ENCODE measurements around the gene BCL2L11. TPM values are rescaled to one million over a fixed set of nuclear protein-coding genes. Genes with fewer than 3 reads are reported as not detected.

BCL2L11 gene
- total and polyA plus RNA-seq, 10 of the 15 experiments (the other 5 are each of a cell fraction or from before 2014, with no cell fraction given) = 0.29 to 10.1 (median 1.1) TPM

GRCh38 chr2:111118981-111119821, 1.5 kb upstream of the BCL2L11 start:
- DNase-seq (ENCODE audit: low read depth, low spot score) (no peak), FAIRE-seq (no peak), ATAC-seq (no peak)
- CTCF ChIA-PET = interaction anchor here (0.9 kb wide), 1 partner anchor 50 kb away, joined by 3 read pairs; no protein-coding TSS in a partner anchor
- BruUV-seq (replicated peaks) = no TSS peak
- 3% methylated on average over 65 of the region's 76 CpGs for WGBS (ENCODE audit: insufficient coverage, insufficient replicate concordance, low lambda C conversion rate, missing lambda C conversion rate)
- peak overlapping the region; percentile 81 for H3K4me2 ChIP-seq (ENCODE audit: control insufficient read depth, insufficient read depth)
- H3K27me3 ChIP-seq (replicated peaks in 1 of 2; ENCODE audit: control insufficient read depth in 2 of 2, insufficient read depth in 2 of 2, low read length in 1 of 2) = peaks cover 7 to 35% of the 10 kb centered on the region in 2 experiments
- in situ Hi-C loops (cut with MboI) (loop anchor here (5.0 to 10.0 kb wide), 2 partner anchors 307 to 586 kb away; no protein-coding TSS in a partner anchor), intact Hi-C loops (cut with micrococcal nuclease; ENCODE audit: unreplicated experiment) (loop anchor here (5.0 to 10.0 kb wide), 3 partner anchors 242 to 578 kb away; no protein-coding TSS in a partner anchor)
- H3K9me3 ChIP-seq (replicated peaks; ENCODE audit: control insufficient read depth, insufficient read depth, low read length) = no peaks in the 10 kb centered on the region; the same call in 2 of the 3 replicates
- H3K9ac ChIP-seq (ENCODE audit: control insufficient read depth, insufficient read depth, low read length) = no peak overlapping the region
- TF ChIP-seq POLR2AphosphoS2 (IDR thresholded peaks at IDR 0.05; ENCODE audit: low read depth, low read length) (0 out of 2 replicates have a peak, but pooled peaks have one; percentile 14), SUZ12 (IDR thresholded peaks at IDR 0.05; ENCODE audit: unreplicated experiment) (peak; percentile 69), PML (IDR thresholded peaks at IDR 0.05; ENCODE audit: low read length) (no peak), EZH2 (IDR thresholded peaks at IDR 0.05; ENCODE audit: borderline replicate concordance, control insufficient read depth, low read depth, low read length) (0 out of 2 replicates have a peak, but pooled peaks have one; percentile 82), E2F4 (IDR thresholded peaks at IDR 0.05; ENCODE audit: low read depth, low read length) (no peak)
- POLR2A ChIA-PET = no interaction called here
- no peaks in the 10 kb centered on the region; the same call in 1 of the 2 replicates for H4K20me1 ChIP-seq (ENCODE audit: control insufficient read depth, insufficient read depth)
- peaks cover 12% of the 10 kb centered on the region for H3K79me2 ChIP-seq (ENCODE audit: control insufficient read depth, insufficient read depth, low read length)
- H3K36me3 ChIP-seq (ENCODE audit: control insufficient read depth in 2 of 2, insufficient read depth in 2 of 2, low read length in 1 of 2) = no peaks in the 10 kb centered on the region
- RAD21 ChIA-PET (ENCODE audit: unreplicated experiment) = interaction anchor here (0.7 to 2.4 kb wide), 5 partner anchors 26 to 101 kb away, joined by 3 to 41 read pairs (median 17); no protein-coding TSS in a partner anchor
- H3K4me1 ChIP-seq (ENCODE audit: control insufficient read depth, insufficient read depth, low read length) = peaks cover 38% of the 10 kb centered on the region
- SMC1A ChIA-PET (ENCODE audit: uncharacterized antibody, unreplicated experiment) = interaction anchor here (0.6 to 2.6 kb wide), 4 partner anchors 38 to 307 kb away, joined by 3 to 10 read pairs (median 4); no protein-coding TSS in a partner anchor
- no peak overlapping the region; the same call in 1 of the 2 replicates for H3K4me3 ChIP-seq
- H2AFZ ChIP-seq (ENCODE audit: control insufficient read depth, low read depth, low read length) = no peak overlapping the region
- H3K27ac ChIP-seq (ENCODE audit: control insufficient read depth, insufficient read depth) = no peak overlapping the region

Data from GM12878 (cell line).